KMS-11 (cell line): ENCODE data around the gene PRCD.
"Not testable (repeated sequence)": the region's sequence is repeated elsewhere in the genome, so short reads cannot be mapped to it uniquely, and the experiment has no call there.

Source experiments
- H2AFZ ChIP-seq: fragments of 200-600 bp; sonication (generic); 2 replicates; pipeline ENCODE4 v1.6.1; 2016; ENCODE audit warnings: antibody characterized with exemption, mixed run types, low read depth
- H3K27ac ChIP-seq: fragments of 200-600 bp; sonication (generic); 2 replicates; pipeline ENCODE4 v1.6.1; 2016; ENCODE audit warnings: mild to moderate bottlenecking, mixed run types
- H3K27me3 ChIP-seq: fragments of 200-600 bp; sonication (generic); 2 replicates; pipeline ENCODE4 v1.6.1; 2017; ENCODE audit warnings: mild to moderate bottlenecking, low read depth, mixed run types, moderate library complexity; ENCODE audit not compliant: insufficient read depth
- H3K36me3 ChIP-seq: fragments of 200-600 bp; sonication (generic); 2 replicates; pipeline ENCODE4 v1.6.1; 2017; ENCODE audit warnings: mild to moderate bottlenecking, mixed run types; ENCODE audit not compliant: insufficient read depth
- H3K4me1 ChIP-seq: fragments of 200-600 bp; sonication (generic); 2 replicates; pipeline ENCODE4 v1.6.1; 2016; ENCODE audit warnings: mild to moderate bottlenecking, low read depth, mixed run types; ENCODE audit not compliant: poor library complexity, severe bottlenecking
- H3K4me2 ChIP-seq: fragments of 200-600 bp; sonication (generic); 2 replicates; pipeline ENCODE4 v1.7.0; 2016; ENCODE audit warnings: mild to moderate bottlenecking, mixed run types
- H3K4me3 ChIP-seq: fragments of 200-600 bp; sonication (generic); IDR thresholded peaks from 2 replicates; pipeline ENCODE4 v1.6.1; 2017; ENCODE audit warnings: low read depth, low read length, mixed read lengths; ENCODE audit not compliant: insufficient read depth
- H3K79me2 ChIP-seq: fragments of 200-600 bp; sonication (generic); 2 replicates; pipeline ENCODE4 v1.6.1; 2016; ENCODE audit warnings: low read depth, mixed run types; ENCODE audit not compliant: insufficient read depth
- H3K9ac ChIP-seq: fragments of 200-600 bp; sonication (generic); 2 replicates; pipeline ENCODE4 v1.6.1; 2016; ENCODE audit warnings: mild to moderate bottlenecking, mixed run types
- H4K20me1 ChIP-seq: fragments of 200-600 bp; sonication (generic); 2 replicates; pipeline ENCODE4 v1.6.1; 2016; ENCODE audit warnings: mild to moderate bottlenecking, mixed run types; ENCODE audit not compliant: insufficient read depth
- TF ChIP-seq, protein P1 (sequence below): fragments of 200-600 bp; sonication (generic); conservative IDR thresholded peaks from 2 replicates; pipeline ENCODE4 v1.6.1; 2017; ENCODE audit warnings: low read depth, mild to moderate bottlenecking, antibody characterized with exemption, low read length, moderate library complexity, mixed read lengths

PRCD gene

DNA sequence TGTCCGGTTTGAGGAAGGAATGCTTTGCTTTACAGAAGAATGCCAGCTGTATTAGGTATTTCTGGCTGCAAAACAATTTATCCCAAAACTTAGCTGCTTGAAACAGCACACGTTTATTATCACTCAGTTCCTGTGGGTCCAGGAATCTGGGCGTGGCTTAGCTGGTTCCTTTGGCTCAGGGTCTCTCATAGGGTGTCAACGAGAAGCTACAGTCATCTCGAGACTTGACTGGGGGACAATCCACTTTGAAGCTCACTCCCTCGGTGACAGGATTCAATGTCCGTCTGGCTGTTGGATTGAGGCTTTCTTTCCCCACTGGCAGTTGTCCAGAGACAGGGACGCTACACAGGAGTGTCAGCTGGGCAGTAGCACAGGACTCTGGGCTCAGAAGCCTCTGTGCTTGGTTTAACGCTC lies 29.0 kb upstream of the PRCD start:
- Histone ChIP-seq H3K4me1 (peaks cover 19% of the 10 kb centered on the region), H3K36me3 (no peaks in the 10 kb centered on the region), H3K4me2 (no peak overlapping the region), H3K27ac (no peak overlapping the region), H4K20me1 (no peaks in the 10 kb centered on the region), H3K79me2 (no peaks in the 10 kb centered on the region), H3K4me3 (no peak overlapping the region), H3K9ac (no peak overlapping the region), H2AFZ (no peak overlapping the region), H3K27me3 (no peaks in the 10 kb centered on the region; the same call in 1 of the 2 replicates)
- TF ChIP-seq, protein P1, sequence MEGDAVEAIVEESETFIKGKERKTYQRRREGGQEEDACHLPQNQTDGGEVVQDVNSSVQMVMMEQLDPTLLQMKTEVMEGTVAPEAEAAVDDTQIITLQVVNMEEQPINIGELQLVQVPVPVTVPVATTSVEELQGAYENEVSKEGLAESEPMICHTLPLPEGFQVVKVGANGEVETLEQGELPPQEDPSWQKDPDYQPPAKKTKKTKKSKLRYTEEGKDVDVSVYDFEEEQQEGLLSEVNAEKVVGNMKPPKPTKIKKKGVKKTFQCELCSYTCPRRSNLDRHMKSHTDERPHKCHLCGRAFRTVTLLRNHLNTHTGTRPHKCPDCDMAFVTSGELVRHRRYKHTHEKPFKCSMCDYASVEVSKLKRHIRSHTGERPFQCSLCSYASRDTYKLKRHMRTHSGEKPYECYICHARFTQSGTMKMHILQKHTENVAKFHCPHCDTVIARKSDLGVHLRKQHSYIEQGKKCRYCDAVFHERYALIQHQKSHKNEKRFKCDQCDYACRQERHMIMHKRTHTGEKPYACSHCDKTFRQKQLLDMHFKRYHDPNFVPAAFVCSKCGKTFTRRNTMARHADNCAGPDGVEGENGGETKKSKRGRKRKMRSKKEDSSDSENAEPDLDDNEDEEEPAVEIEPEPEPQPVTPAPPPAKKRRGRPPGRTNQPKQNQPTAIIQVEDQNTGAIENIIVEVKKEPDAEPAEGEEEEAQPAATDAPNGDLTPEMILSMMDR: no peak

DNA sequence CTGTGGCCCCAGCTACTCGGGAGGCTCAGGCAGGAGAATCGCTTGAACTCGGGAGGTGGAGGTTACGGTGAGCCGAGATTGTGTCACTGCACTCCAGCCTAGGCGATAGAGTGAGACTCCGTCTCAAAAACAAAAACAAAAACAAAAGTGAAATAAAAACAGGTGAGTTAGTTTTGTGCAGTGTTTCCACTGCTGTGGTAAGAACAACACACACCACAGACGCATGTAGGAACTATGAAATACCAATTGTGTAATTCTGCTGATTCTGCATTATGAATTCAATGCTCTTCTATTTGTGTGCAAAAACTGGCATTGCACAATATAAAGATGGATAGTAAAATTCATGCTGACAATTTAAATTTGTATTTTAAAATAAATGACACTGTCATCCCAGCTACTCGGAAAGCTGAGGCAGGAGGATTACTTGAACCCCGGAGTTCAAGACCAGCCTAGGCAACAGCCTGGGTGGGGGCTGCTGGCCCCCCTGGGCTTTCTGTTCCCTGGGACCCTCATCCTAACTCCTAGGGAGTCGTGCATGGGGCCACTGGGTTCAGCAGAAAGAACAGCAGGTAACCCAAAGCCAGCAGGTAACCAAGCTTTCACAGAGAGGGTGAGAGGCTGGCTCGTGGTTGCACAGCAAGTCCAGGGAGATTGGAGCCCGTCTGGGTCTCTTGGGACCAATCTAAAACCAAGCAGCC lies 28.0 kb upstream of the PRCD start:
- H3K4me1 ChIP-seq: peaks cover 11% of the 10 kb centered on the region

DNA sequence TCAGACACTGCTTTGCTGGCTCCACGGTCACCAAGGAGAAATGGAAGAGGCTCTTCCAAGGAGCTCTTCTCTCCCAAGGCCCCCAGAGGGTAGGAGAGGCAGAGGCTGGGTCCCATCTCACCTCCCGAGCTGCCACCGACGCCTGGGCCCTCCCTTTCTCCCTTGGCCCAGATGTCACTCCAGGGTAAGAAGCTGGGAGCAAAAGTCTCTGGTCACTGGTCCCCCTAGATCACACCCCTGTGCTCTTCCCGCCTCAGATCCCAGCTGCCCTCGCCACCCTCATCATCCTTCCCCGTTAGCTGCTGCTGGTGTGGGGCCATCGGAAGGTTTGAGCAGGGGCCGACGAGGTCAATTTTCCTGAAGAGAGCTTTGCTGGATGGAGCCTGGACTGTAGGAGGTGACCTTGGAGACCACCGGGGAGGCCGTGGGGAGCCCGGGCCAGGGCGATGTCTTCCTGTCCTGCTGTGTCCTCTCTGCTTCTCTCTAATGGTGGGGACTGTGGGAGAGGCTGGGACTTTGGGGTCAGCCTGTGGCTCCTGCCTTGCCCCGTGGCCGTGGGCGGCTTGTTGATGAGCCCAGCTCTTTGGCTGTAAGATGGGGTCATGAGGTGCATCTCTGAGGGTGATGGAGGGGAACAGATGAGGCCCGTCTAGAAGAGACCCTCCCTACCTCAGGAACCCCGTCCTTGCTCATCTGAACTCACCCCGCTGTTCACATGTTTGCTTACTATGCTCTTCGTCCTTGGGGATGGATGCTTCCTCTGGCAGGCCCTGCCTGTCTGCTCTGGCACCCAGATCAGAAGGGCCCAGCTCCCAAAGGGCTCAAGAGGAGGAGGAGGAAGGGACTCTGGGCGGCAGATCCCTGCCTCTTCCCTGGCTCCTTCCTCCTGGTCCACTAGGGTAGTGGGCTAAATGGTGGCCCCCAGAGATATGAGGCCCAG lies 27.2 kb upstream of the PRCD start:
- H3K27me3 ChIP-seq: no peaks in the 10 kb centered on the region
- H2AFZ ChIP-seq: no peak overlapping the region
- H3K4me1 ChIP-seq: peaks cover 9% of the 10 kb centered on the region
- no peaks in the 10 kb centered on the region for H3K79me2 ChIP-seq
- TF ChIP-seq, protein P1: no peak
- H3K36me3 ChIP-seq: no peaks in the 10 kb centered on the region
- no peaks in the 10 kb centered on the region for H4K20me1 ChIP-seq
- no peak overlapping the region for H3K27ac ChIP-seq
- H3K4me3 ChIP-seq: no peak overlapping the region
- H3K4me2 ChIP-seq: no peak overlapping the region
- no peak overlapping the region for H3K9ac ChIP-seq

More for the DNA sequence above, 28.0 kb upstream of the PRCD start:
- Histone ChIP-seq H2AFZ (no peak overlapping the region), H3K79me2 (no peaks in the 10 kb centered on the region), H3K4me2 (no peak overlapping the region), H3K4me3 (no peak overlapping the region), H3K36me3 (no peaks in the 10 kb centered on the region), H4K20me1 (no peaks in the 10 kb centered on the region), H3K9ac (no peak overlapping the region), H3K27me3 (no peaks in the 10 kb centered on the region; the same call in 1 of the 2 replicates), H3K27ac (no peak overlapping the region)
- TF ChIP-seq, protein P1: no peak

DNA sequence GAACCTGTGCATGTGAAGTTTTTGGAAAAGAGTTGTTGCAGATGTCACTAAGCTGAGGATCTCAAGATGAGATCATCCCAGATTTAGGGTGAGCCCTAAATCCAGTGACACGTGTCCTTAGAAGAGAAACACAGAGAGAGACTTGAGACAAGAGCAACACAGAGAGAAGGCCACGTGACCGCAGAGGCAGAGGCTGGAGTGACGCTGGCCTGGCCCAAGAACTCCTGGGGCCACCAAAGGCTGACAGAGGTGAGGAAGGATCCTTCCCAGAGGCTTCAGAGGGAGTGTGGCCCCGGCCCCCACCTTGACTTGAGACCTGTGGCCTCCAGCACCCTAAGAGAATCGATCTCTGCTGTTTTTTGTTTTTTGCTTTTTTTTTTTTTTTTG lies 26.5 kb upstream of the PRCD start:
- Histone ChIP-seq H3K36me3 (no peaks in the 10 kb centered on the region), H3K4me1 (peaks cover 9% of the 10 kb centered on the region), H3K4me3 (no peak overlapping the region), H3K27ac (no peak overlapping the region), H2AFZ (no peak overlapping the region), H3K4me2 (no peak overlapping the region), H4K20me1 (no peaks in the 10 kb centered on the region), H3K27me3 (no peaks in the 10 kb centered on the region), H3K9ac (no peak overlapping the region), H3K79me2 (no peaks in the 10 kb centered on the region)
- TF ChIP-seq, protein P1: no peak

DNA sequence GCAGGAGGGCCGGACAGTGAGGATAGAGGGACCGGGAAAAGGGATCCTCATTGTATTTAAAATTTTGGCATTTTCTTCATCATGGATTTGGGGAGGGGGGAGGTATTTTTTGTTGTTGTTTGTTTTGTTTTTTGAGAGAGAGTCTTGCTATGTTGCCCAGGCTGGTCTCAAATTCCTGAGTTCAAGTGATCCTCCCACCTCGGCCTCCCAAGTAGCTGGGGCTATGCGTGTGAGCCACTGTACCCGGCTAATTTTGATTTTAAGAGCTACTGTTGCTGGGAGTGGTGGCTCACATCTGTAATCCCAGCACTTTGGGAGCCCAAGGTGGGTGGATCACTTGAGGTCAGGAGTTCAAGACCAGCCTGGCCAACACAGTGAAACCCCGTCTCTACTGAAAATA lies 25.5 kb upstream of the PRCD start:
- H3K27ac ChIP-seq, H3K27me3 ChIP-seq, H2AFZ ChIP-seq, H3K4me2 ChIP-seq, H3K9ac ChIP-seq, H4K20me1 ChIP-seq, H3K79me2 ChIP-seq, H3K4me3 ChIP-seq, H3K36me3 ChIP-seq, H3K4me1 ChIP-seq: not testable (repeated sequence)
